ENCODE measurements around the gene CADM1.

Gene CADM1

GRCh38 chr11:115271643-115272042 is 232.6 kb downstream of the CADM1 start:
- no peak for DNase-seq

DNA sequence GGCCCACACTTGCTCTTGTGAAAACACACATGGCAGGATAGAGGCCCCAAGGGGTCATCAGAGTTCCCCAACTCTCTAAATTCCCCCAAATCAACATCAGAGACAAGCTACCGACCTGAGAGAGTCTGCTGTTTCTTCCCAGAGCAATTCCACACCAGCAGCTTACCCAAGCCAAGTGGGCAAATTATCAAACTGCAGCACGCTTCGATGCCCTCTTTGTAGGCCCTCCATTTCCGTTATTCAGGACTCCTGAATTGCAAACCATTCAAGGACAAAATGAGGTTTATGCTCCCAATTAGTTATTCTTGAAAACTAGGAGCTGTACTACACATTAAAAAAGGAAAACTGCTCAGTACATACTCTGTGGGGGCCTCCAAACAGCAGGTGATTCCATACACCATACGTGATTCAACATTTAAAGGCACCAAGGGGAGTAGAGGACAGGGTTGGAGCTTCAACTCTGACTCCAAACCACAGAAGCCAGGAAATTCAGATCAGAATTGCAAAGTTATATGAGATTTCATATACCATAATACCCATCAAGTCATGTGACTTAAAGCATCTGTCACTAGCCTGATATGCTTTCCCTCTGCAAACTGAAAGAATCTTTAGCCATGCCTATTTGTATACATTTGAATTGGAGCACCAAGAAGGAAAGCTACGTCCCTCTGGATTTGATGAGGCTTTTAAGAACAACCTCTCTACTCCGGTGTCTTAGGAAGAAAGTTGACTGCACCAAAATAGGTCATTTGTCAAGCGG is 234.8 kb downstream of the CADM1 start:
- DNase-seq, result no peak

DNA sequence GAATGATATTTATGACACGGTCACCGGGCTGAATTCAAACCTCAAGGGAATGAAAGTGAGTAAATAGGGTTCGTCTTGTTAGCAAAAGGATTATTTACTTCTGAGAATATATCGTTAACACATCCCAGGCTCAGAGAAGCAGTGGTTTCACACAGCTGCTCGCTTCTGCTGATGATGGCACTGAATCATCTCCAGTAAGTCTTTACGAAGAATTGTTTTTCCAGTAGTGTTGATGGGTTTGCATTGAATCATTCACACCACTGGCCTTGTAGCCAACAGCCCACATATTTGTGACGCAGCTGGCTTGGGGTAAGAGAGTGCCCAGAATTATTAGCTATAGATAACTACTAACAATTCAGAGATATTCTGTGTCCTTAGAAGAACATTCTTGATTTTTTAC is 236.3 kb downstream of the CADM1 start:
- DNase-seq, result no peak

DNA sequence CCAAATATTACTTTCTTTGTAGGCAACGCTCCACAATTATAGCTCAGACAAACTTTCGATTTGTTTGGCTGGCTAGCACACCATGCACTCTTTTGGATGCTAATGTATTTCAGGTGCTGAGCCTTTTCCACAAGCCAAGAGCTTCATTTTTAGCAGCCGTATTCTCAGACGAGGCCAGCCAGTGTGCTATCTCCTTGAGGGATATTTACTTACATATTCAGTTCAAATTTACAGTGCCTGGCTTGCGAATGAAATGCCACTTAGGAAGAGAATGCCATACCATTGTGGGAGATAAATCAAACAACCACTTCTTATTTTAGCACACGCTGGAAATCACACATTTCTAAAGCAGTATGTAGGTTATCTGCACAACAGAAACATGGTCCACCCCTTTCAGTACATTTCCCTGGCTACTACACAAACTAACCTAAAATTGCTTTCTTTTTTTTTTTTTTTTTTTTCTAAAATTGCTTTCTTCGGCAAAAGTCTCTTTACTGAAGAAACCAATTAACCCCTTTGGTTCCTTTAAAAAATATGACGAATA is 236.9 kb downstream of the CADM1 start:
- no peak for DNase-seq

DNA sequence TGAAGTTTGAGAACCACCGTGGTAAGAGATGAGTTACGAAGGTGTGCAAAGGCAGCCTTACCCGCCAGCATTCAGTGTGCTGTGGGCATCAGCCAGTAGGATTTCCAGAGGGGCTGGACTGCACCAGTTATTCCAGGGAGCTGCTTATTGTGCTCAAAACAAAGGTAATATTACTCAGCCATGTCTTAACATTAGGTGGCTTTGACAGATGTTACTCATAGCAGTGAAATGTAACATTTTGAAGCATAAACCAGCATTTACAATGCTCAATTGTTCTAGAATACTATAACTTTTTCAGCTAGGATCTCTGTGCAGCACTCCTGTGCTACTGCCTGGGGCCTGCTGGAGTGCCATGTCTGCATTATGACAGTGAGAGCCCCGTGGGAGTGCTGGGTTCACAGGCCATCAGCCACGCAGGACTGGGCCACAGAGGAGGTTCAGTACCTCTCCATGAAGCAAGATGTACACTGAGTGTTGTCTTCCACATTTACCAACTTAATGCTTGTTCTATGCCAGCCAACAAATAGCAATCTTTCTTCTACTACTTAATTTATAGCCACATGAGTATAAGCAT is 238.1 kb downstream of the CADM1 start:
- no peak for DNase-seq

GRCh38 chr11:115263799-115264656 is 240.2 kb downstream of the CADM1 start:
- no peak for DNase-seq

DNA sequence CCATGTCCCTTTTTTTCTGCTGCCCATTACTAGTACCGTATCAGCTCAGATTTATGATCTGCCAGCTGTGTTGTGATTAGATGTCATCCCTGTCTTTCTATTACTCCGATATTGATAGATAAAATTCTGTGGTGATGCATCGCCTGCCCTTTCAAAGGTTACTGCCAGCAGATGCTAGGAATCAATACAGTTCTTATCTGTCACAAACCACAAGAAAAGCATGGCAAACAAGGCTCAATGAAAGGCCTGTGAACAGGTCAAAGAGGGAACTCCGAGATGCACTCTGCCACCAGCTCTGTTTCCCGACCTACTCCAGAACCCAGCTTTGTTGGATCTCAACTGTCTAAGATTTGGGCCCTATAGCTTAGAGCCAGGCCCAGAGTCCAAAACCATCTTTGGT is 246.0 kb downstream of the CADM1 start:
- DNase-seq, result no peak

DNA sequence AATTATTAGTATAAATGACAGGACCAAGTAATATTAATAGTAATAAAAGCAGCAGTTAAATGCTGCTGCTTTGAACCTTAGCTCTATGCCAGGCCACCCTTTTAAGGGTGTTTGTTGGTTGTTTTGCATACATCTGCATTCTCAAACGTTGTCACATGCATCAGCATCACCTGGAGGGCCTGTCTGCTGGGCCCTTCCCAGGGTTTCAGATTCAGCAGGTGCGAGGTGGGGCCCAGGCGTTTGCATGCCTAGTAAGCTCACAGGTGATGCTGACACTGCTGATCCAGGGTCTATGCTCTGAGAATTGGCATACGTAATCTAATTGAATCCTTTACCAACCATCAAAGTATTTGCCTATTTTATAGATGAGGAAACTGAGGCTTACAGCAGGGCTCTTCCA is 246.5 kb downstream of the CADM1 start:
- DNase-seq, result no peak

GRCh38 chr11:115257270-115257669 is 246.9 kb downstream of the CADM1 start:
- no peak for DNase-seq

- DNase-seq, result no peak
These were observed 247.6 kb downstream of the CADM1 start for GRCh38 chr11:115256397-115257197.

GRCh38 chr11:115255006-115255762 is 249.0 kb downstream of the CADM1 start:
- no peak for DNase-seq

GRCh38 chr11:115251126-115251525 is 253.1 kb downstream of the CADM1 start:
- no peak for DNase-seq

DNA sequence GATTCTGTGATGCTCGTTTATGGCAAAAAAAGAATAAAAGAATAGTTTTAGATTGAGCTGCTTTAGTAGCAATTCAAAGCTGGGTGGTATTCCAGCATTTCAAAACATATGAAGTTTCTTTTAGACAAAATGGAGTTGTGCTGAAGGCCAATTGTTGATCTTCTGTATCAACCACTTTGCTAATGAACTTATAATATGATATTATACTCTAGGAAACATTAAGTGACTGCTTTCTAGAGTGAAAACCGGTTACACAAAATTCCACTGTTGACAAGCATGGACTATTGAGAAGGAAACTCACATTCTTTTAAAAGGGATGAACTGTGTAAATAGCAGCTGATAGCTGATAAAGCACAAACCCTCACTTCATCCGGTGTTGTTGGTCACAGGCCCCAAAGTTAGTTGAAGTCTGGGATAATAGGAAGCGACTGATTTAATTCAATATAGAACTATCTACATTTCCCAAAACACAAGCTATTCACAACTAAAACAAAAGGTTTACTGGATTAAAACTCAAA is 255.1 kb downstream of the CADM1 start:
- DNase-seq, result no peak

DNA sequence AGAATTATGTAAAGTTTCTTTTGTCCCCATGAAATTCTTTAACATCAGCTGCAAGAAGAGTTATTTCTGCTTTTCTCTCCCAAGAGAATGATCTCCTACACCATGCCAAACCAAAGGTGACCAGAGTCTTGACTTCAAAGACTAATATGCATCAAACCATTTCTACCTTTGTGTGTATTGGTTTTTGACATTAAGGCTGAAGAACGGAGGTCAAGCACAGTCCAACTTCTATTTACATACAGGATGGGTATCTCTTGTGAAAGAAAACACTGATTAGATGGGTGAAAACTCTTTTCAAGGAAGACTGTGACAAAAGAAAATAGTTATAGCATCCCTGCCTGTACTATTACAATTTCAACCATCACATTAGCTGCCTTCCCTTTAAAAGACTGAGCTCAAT is 256.3 kb downstream of the CADM1 start:
- DNase-seq, result no peak

DNA sequence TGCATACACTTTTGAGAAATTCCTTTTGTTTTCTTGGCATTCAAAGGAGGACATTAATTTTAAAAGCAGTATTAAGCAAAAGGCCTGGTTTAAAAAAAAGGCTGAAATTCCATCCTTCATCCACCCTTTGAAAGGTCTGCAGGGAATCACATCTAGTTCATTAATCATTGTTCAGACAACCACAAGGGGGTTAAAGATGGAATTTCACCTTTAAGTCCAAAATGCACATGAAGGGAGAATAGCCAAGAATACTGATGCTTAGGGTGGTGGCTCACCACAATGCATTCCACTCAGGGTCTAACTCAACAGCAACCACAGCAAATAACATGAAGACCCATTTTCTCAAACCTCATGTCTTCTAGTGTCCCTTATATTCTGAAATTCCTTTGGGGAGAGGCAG is 256.9 kb downstream of the CADM1 start:
- peak; percentile 26 for DNase-seq

DNA sequence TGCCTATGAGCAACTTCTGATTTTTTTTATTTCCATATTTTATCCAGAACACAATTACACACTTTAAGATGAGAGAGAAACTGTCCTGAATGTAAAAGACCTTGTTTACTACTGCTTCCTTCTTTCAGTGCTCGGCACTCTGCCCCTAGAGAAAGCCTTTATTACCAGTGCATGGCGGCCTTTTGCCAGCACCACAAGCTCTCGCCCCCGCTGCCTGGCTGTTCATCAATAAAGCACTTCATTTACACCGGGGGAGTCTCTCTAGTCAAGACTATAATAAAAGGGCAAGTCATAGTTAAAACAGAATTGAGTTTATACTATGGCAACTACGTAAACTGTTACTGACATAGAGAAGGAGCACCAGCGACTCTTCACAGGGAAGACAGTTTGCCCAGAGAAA is 259.5 kb downstream of the CADM1 start:
- no peak for DNase-seq

- no peak for DNase-seq
These were observed 259.9 kb downstream of the CADM1 start for GRCh38 chr11:115244296-115244695.

DNA sequence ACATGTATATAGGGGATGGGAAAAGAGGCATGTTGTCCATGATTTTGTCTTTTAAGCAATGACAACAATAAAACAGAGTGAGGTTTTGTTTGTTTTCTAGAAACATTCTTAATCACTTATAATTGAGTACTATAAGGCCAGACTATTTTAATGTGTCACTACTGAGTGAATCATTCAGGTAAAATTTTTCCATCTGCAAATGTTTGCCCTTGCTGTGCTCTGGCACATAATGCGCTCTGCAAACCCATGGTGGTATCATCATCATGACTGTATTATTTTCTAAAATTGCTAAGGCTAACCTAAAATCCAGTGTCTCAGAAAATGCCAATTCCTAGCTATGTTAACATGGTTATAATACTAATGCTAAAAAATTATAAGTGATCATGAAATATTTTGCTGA is 261.2 kb downstream of the CADM1 start:
- DNase-seq, result no peak

GRCh38 chr11:115241899-115242298 is 262.3 kb downstream of the CADM1 start:
- no peak for DNase-seq

- DNase-seq, result peak; percentile 14
These were observed 265.4 kb downstream of the CADM1 start for GRCh38 chr11:115238791-115239190.

DNA sequence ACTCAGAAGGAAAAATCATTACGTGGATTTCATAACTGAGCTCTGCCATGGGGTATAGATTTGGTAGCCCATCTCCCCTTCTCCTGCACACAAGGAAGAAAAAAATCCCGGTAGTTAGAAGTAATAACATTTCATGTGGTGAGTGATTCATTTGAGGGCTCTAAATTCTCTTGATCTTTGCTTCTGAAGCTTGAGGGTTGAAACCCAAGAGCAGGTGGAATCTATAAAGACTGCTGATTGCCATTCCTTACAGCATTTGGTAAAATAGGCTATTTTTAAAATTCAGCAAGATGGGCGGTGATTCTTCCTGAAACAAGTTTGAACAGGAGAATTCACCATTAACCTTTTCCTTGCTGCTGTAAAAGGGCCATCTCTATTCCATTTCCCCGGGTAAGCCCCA is 266.1 kb downstream of the CADM1 start:
- no peak for DNase-seq

DNA sequence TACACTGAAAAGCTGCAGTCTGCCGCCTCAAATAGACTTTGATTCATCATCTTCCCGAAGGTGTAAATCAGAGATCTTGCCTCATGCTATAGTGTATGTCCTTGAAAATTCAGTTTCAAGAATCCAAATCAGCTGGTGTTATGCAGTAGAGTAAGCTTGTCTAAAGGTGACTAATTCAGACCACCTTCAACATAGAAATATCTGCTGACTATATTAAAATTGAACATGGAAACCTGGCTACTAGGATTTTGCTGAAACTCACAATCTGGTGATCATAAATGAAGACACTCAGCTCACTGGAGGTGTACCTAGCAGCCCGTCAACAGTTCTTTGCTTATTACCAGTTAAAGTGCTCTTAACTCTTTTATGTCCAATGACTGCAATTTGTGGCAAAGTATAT is 266.6 kb downstream of the CADM1 start:
- DNase-seq, result no peak

Data from NCI-H226 (cell line).